Measurements from ENCODE around the gene CARD9.

DNA sequence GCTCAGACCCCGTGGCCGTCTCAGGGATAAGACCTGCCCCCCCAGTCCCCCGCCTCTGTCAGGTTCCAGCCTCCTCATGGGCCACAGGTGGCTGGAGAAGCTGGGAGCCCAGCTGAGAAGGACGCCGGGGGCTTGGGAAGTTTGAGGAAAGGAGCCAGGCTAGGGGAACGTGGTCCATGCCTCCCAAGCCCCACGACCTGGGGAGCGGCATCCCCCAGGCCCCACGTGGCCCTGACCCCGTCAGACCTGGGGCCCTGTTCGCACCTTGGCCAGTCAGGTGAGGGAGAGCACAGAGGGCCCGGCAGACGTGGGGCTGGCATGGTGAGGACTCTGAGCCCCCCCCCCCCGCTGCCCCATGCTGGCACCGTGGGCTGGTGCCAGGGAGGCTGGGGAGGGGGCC is 42.4 kb downstream of the CARD9 start:
- TF ChIP-seq, protein P1, sequence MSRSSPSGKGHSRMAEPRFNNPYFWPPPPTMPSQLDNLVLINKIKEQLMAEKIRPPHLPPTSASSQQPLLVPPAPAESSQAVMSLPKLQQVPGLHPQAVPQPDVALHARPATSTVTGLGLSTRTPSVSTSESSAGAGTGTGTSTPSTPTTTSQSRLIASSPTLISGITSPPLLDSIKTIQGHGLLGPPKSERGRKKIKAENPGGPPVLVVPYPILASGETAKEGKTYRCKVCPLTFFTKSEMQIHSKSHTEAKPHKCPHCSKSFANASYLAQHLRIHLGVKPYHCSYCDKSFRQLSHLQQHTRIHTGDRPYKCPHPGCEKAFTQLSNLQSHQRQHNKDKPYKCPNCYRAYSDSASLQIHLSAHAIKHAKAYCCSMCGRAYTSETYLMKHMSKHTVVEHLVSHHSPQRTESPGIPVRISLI (tag by site-specific recombination; IDR thresholded peaks at IDR 0.05) = no peak
- no peak for TF ChIP-seq ZNF214 (tag by site-specific recombination; IDR thresholded peaks at IDR 0.05; ENCODE audit: borderline replicate concordance)
- TF ChIP-seq, protein P2, sequence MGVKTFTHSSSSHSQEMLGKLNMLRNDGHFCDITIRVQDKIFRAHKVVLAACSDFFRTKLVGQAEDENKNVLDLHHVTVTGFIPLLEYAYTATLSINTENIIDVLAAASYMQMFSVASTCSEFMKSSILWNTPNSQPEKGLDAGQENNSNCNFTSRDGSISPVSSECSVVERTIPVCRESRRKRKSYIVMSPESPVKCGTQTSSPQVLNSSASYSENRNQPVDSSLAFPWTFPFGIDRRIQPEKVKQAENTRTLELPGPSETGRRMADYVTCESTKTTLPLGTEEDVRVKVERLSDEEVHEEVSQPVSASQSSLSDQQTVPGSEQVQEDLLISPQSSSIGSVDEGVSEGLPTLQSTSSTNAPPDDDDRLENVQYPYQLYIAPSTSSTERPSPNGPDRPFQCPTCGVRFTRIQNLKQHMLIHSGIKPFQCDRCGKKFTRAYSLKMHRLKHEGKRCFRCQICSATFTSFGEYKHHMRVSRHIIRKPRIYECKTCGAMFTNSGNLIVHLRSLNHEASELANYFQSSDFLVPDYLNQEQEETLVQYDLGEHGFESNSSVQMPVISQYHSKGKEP (tag by site-specific recombination; IDR thresholded peaks at IDR 0.05) = no peak

All from HEK293 (cell line).